Fibroblast of peridontal ligament (primary cell): Measurements from ENCODE around the gene IPO13.

Experiments used
- DNase-seq: peaks from one replicate; pipeline ENCODE4 v3.0.0-alpha.2; 2010; ENCODE audit errors: extremely low read depth

Gene IPO13

DNA sequence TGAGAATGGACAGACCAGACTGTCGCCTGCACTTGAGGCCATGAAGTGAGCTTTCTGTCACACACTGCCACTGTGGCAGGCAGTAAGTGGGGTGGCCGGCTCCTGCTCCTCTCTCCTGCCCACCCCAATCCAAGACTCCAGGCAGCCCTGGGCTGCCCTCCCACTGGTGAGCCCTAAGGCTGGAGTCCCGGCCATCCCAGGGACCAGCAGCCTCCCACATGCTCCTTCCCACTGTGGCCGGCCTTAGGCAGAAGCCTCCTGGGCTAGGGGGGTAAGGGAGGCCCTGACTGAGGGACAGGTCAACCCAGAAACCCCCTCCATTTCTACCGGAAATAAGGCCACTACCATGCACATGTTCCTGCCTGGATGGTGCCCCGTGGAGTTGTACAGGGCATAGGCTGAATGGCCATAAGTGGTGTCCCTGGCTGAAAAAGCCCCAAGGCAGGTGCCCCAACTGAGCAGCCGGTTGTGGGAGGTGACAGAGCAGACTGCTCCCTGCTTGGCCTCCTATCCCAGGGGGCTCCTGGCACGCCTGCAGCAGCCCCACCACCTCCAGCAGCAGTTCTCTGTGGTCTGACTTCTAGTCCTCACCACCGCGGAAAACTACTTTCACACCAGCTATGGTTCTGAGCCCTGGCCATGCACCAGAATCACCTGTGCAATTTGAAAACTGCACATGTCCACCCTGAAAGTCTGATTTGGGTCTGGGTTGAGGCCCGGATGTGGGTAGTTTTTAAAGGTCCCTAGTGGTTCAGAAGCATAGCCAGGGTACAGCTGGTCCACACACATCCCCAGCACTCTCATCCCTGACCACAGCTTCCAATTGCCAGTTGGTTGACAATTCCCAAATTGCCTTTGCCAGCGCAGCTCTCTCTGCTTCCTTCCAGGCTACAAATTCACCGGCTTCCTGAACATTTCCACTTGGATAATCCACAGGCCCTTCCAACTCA, 14.8 kb upstream of the IPO13 start:
- no peak for DNase-seq

DNA sequence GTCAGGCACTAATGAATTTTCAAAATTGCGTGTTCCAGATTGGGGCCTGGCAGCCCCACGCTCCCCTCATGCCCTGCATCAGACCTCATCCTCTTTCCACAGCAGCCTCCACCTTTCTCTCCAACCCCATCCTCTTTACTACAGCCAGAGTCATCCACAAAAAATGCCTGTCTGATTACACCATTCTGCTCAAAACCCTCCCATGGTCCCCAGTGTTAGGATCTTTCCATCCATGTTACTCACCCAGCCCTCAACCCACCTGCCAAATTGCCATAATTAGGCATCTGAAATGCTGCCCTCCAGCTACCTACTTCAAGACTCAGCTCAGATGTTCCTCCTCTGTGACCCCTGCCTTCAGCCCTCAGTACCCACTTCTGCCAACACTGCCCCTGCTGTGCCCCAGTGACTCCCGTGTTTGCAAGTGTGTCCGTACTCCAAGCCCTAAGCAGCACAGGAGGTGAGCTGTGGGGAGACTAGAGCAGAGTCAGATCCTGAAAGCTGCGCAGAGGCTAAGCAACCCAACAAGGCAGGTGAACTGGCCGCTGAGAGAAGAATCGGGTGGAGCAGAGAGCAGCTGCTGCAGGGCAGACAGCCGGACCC, 13.9 kb upstream of the IPO13 start:
- DNase-seq = peak; percentile 52

DNA sequence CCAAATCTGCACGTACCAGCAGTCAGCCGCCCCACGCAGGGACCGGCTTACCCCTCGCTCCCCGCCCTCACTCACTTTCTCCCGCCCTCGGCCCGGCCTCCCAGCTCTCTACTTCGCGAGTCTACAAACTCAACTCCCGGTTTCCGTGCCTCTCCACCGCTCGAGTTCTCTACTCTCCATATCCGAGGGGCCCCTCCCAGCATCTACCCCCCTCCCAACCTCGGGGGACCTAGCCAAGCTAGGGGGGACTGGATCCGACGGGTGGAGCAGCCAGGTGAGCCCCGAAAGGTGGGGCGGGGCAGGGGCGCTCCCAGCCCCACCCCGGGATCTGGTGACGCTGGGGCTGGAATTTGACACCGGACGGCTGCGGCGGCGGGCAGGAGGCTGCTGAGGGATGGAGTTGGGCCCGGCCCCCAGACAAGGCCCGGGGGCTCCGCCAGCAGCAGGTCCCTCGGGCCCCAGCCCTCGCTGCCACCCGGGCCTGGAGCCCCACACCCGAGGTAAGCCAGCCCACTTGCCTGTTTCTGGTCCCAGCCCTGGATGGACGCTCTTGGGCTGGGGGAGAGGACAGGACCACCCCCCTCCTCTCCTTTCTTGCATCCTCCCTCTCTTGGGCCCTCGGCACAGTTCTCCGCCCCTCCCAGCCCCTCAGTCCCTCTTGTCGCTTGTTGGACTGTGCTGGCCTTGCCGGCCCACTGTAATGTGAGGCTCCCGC, 13.2 kb upstream of the IPO13 start, which contains the start of gene ARTN:
ARTN (plus strand) TSS at position 416 of the 715 bp plus-strand sequence. CDS start 1,856 bp downstream, outside the sequence.
- DNase-seq = no peak

DNA sequence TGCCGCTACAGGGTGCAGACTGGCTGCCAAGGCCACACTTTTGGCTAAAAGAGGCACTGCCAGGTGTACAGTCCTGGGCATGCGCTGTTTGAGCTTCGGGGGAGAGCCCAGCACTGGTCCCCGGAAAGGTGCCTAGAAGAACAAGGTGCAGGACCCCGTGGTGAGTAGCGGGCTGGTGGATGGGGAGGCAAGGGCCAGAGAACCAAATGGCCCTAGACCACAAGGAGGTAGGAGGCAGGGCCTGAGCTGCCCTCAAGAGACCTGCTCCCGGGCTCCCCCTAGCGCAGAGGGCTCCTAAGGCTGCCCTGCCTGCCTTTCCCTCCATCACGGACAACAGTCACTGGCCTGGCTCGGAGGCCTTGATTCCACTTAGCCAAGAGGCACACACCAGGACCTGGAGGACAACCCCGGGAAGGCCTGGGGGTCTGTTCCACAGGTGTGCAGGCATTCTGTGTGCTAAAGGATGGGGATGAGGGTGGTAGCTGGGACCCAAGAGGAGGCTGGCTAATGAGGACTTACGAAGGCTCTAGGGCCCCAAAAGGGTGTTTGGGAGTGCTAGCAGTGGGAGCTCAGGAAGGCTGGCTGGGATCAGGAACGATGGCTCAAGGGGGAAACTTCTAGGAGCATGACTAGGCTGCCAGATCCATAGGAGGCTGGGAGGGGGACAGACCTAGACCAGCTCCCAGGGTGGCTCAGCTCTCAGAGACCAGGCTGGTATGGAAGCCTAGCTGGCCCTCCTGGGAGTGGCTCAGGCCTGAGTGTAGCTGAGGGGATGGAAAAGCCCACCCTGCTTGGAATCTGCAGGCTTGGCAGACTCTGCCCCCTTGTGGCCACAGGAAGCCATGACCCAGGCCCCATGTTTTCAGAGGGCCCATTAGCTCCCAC, 12.4 kb upstream of the IPO13 start:
- peak; percentile 61 for DNase-seq

DNA sequence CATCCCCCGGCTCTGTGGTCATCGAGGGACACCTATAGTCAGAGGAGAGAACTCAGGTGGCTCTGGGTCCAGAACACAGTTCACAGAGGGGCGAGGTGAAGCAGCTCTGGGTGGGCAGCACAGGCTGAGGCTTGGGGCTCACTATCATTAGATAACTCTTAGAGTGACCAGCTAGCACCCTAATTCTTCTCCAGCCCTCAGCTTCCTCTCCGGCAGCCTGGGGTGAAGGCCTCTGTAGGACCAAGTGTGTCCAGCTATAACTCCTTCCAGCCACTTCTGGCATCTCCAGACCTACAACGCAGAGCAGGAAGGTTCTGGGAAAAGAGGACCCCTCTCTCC, 11.8 kb upstream of the IPO13 start:
- DNase-seq = no peak

DNA sequence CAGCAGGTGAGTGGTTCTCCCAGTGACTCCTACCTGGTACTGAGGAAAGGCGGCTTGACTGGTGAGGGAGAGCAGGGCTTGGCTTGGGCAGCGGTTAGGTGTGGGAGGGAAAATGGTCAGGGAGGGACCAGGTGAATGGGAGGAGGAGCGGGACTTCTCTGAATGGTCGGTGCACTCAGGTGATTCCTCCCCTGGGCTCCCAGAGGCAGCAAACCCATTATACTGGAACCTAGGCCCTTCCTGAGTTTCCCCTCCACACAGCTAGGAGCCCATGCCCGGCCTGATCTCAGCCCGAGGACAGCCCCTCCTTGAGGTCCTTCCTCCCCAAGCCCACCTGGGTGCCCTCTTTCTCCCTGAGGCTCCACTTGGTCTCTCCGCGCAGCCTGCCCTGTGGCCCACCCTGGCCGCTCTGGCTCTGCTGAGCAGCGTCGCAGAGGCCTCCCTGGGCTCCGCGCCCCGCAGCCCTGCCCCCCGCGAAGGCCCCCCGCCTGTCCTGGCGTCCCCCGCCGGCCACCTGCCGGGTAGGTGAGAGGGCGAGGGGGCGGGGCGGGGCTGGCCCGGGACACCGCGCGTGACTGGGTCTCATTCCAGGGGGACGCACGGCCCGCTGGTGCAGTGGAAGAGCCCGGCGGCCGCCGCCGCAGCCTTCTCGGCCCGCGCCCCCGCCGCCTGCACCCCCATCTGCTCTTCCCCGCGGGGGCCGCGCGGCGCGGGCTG, 10.9 kb upstream of the IPO13 start:
- DNase-seq = no peak

DNA sequence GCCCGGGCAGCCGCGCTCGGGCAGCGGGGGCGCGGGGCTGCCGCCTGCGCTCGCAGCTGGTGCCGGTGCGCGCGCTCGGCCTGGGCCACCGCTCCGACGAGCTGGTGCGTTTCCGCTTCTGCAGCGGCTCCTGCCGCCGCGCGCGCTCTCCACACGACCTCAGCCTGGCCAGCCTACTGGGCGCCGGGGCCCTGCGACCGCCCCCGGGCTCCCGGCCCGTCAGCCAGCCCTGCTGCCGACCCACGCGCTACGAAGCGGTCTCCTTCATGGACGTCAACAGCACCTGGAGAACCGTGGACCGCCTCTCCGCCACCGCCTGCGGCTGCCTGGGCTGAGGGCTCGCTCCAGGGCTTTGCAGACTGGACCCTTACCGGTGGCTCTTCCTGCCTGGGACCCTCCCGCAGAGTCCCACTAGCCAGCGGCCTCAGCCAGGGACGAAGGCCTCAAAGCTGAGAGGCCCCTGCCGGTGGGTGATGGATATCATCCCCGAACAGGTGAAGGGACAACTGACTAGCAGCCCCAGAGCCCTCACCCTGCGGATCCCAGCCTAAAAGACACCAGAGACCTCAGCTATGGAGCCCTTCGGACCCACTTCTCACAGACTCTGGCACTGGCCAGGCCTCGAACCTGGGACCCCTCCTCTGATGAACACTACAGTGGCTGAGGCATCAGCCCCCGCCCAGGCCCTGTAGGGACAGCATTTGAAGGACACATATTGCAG, 10.2 kb upstream of the IPO13 start:
- no peak for DNase-seq

DNA sequence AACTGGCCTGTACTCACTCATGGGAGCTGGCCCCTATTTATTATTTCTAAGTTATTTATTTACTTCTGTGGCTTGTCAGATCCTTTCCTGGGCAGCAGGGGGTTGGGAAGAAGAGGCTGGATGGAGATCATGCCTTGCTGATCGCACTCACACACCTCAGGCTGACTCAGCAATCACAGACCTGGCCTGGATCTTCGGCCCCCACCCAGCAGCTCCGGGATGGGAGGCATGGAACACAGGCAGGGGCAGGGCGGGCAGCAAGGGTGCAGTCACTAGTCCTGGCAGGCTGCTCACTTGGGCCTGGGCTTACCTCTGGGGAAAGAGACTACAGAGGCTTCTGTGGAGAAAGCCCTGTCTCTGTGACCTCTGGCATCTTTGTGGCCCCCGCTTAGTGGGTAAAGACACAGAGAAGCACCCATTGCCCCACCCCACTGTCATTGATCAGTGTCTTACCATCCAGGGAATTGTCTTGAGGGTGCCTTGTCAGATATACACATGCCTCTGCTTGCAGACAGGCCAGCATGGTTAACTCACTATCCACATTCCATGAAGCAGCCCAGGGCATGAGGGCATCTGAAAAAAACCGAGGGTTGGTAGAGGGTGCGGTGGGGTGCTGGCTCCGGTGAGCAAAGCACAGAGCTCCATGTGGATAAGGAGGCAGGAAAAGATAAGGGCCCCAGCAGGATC, 9.4 kb upstream of the IPO13 start:
- no peak for DNase-seq

DNA sequence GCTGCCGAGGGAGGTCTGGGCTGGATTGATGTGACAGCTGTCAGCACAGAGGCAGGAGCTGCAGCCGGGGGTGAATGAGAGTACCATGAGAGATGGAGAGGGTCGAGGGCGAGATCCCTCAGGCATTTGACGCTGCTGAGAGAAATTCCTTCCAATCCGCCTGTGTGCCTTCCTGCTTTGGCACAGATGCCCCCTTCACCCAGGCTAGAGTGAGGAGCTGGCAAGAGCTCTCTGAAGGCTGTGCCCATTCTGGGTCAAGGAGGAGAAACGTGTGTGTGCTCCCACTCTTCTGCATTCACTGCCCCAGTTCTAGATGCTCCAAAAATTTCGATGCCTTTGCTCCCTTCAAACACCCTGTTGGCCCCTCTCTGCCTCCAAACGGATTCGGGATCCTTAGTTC, 8.4 kb upstream of the IPO13 start:
- DNase-seq = no peak

DNA sequence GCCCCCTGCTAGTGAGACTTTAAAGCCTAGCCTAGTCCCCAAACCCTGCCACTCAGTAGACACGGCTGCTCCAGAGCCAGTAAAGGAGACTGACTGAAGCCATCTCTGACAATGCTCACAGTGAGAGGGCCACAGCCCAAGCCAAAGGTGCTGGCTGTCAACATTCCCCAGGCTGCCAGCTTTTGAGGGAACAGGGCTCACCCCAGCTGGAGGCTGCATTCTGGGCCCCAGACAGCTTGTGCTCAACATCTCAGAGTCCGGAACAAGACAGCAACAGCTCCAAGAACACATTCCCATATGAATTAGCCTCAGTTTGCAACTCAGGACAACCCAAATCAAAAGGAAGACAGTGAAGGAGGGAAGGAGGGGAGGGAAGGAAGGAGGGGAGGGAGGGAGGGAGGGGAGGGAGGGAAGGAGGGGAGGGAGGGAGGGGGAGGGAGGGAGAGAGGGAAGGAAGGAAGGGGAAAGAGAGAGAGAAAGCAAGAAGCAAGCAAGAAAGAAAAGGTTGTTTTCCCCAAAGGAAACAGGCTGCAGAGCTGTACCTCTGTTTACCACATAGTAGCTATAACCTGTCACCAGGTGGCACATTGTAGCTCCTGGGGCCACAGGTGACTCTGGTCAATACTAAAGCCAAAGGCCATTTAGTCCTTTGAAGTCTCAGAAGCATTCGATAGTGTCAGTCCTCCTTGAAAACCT, 7.7 kb upstream of the IPO13 start:
- no peak for DNase-seq

DNA sequence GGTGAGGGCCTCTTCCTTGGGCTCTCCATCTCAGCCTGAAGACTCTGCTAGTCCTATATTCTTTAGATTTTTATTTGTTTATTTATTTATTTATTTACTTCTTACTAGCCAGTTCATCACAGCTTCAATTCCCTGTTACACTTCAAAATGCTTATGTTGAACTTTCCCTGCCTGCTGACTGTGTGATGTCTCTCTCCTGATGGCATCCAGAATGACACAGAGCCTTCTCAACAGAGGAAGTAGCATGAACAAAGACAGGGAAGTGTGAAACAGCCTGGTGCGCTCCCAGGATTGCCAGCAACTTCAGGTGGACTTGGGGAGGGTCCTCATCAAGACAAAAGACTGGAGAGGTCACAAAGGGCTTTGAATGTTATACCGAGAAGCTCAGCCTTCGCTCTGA, 4.3 kb upstream of the IPO13 start:
- no peak for DNase-seq

DNA sequence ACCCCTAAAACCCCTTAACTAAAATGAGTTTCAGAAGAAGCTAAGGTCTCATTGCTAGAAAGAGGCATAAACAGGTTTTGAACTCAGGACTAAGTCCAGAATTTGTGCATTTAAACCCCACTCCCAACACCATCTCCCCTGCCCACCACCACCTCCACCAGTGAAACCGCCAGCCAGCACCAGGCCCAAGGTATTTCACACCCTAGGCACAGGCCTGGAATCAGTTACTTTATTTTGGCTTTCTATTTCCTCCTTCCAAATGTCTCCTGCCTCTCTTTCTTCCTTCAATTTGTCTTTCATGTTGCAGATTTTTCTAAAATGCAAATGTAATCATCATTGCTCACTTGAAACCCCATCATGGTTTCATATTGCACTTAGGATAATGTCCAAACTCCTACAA, 1.9 kb upstream of the IPO13 start:
- no peak for DNase-seq

DNA sequence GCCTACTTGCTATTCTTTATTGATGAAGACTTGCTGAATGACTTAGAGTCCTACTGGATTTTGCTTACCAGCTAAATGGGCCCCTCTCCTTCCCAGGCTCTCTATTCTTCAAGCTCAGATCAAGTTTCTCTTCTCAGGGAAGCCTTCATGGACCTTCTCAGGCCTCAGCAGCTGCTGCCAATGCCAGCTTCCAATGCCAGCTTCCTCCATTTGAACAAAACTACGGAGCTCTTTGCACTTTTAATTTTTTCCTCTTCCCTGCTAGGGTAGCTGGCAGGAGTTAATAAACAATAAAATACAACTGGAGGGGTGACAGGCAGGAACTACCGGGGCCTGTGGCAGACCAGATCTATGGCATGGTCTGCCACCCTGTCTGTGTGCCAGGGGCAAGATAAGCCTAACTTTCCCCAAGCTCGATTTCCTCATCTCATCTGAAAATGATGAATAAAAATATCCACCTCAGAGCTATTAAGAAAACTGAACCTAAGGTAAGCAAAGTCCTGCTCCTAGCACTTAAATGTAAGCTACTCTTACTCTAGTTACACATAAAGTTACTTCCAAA, 995 bp upstream of the IPO13 start:
- DNase-seq = no peak

DNA sequence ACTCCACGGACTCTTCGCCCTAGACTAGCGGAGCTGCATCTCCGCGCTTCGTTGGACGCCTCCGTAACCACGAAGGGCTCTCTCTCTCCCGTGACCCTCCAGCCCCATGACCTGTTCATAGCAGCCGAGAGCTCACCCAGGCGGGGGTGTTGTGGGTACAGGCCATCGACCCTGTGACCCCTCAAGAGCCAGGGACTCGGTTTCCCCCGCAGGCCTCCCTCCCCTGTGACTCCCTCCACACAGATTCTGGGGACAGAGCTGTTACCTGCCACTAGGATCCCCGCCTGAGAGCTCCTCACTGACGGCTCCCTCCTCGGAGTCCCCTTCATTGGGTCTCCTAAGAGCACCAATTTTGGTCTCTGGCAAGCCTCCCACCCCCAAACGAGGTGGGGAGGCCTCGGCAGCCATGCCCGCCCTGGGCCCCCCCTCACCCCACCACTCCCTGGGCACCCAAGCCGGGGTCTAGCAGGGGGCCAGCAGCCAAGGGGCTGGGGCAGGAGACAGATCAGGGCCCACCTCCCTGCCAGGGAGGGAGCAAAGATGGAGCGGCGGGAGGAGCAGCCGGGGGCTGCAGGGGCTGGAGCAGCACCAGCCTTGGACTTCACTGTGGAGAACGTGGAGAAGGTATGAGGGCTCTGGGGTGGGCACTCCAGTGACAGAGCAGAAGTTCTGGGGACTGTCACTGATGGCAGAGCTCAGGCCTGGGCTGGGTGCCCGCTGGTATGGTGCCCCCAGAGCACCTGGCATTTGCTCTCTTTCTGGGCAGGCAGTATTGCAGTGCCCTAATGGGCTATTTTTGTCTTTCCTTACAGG, 517 bp downstream of the IPO13 start:
- DNase-seq = no peak

DNA sequence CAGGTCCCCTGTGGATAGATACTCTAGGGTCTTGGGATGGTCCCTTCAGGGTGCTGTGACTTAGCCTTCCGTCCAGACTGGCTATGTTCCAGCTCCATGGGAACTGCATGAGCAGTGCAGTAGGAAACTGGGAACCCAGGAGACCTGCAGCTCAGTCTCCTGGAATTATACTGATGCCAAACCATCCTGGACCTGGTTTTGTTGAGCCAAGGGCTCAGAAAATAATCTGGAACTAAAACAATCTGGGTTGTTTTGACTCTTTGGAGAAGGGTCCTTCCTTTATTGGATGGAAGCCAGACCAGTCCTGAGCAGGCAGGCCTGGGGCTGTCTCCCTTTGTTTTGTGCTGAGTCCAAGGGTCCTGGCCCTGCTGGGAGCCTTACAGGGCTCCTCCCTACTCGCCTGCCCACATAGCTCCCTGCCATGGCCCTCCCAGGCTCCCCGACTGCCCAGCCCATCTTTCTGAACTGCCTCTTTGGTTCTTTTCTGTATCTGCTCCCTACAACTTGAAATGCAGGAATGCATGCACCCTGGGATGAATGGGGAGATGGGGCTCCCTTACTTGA, 1.2 kb downstream of the IPO13 start:
- no peak for DNase-seq

DNA sequence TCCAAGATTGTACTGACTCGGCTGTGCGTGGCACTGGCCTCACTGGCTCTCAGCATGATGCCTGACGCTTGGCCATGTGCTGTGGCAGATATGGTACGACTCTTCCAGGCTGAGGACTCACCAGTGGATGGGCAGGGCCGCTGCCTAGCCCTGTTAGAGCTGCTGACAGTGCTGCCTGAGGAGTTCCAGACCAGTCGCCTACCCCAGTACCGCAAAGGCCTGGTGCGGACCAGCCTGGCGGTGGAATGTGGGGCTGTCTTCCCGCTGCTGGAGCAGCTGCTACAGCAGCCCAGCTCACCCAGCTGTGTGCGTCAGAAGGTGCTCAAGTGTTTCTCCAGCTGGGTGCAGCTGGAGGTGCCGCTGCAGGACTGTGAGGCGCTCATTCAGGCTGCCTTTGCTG, 2.9 kb downstream of the IPO13 start:
- DNase-seq = no peak
